Measurements from ENCODE around the gene ENPP7. TPM values are rescaled to one million over a fixed set of nuclear protein-coding genes. Genes with fewer than 3 reads are reported as not detected.
"Not testable (repeated sequence)": the region's sequence is repeated elsewhere in the genome, so short reads cannot be mapped to it uniquely, and the experiment has no call there.

ENPP7 gene
- total RNA-seq, 1 experiment from 2014 or later, result not detected

DNA sequence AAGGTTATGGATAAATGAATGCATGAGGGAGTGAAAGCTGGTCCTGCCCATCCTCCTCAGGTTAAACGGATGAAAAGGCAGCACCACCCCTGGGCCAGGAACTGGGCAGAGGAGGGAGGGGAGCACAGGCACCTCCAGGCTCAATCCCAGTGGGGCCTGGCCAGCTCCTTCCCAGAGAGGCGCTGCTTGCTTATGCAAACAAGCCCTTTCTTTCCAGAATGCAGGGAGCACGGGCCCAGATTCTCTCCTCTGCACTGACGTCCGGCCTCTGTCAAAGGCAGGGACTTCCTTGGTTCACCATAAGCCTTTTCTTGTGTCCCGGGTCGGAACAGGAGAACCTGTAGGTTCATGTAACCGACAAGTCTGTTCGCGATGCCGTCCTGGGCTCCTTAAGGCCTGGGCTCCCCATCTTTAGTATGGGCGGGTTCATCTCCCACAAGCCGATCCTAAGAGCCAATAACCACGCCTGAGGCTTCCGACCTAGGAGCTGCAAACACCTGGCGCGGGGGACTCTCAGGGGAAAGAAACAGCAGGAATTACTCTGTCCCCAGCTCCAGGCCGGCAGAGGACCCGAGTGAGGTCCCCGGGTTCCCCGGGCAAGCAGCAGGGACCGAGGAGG lies 16.3 kb downstream of the ENPP7 start:
- Histone ChIP-seq H3K4me3 (no peak overlapping the region), H3K36me3 (no peaks in the 10 kb centered on the region), H3K9me3 (replicated peaks) (no peaks in the 10 kb centered on the region), H3K27me3 (peaks cover 31% of the 10 kb centered on the region), H3K27ac (no peak overlapping the region), H3K4me1 (no peaks in the 10 kb centered on the region)
- no peak for DNase-seq

GRCh38 chr17:79747508-79748294 lies 17.0 kb downstream of the ENPP7 start:
- Histone ChIP-seq H3K36me3 (no peaks in the 10 kb centered on the region), H3K4me3 (no peak overlapping the region), H3K9me3 (replicated peaks) (no peaks in the 10 kb centered on the region), H3K27me3 (peaks cover 31% of the 10 kb centered on the region), H3K4me1 (no peaks in the 10 kb centered on the region), H3K27ac (no peak overlapping the region)
- DNase-seq, result no peak

DNA sequence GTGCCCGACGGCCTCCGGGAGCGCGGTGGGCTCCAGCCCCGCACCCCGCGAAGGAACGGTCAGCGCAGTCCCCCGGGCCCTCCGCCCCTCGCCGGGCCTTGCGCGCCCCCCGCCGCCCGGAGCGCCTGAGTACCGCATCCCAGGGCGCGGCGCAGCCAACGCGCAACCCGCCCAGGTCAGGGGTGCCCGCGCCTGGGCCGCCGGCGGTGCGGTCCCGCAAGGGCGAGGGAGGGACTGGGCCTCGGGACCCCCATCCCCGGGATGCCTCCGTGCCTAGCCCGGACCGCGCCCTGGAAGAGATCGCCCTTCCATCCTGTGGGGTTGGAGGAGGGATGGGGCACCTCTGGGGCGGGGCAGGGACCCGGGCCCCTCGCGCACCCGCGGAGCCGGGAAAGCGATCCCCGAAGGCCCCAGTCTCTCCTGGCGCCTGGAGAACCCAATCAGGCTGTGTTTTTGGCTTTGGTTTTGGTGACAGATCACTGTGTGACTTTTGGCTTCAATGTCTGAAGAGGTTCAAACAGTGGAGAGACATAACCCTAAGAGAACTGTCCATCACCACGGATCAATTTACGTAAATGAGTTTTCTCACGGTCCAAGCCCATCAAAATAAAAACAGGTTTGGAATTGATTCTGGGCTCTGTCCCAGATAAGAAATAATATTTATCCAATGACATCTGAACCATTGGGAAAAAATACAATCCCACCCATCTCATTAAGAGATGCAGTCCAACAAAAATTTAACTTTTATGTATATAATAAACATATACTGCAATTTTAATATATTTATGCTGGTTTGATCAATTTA lies 17.8 kb downstream of the ENPP7 start:
- DNase-seq, result no peak
- no peaks in the 10 kb centered on the region for H3K36me3 ChIP-seq
- no peaks in the 10 kb centered on the region for H3K9me3 ChIP-seq (replicated peaks)
- no peaks in the 10 kb centered on the region for H3K4me1 ChIP-seq
- no peak overlapping the region for H3K27ac ChIP-seq
- H3K27me3 ChIP-seq, result peaks cover 31% of the 10 kb centered on the region
- no peak overlapping the region for H3K4me3 ChIP-seq

DNA sequence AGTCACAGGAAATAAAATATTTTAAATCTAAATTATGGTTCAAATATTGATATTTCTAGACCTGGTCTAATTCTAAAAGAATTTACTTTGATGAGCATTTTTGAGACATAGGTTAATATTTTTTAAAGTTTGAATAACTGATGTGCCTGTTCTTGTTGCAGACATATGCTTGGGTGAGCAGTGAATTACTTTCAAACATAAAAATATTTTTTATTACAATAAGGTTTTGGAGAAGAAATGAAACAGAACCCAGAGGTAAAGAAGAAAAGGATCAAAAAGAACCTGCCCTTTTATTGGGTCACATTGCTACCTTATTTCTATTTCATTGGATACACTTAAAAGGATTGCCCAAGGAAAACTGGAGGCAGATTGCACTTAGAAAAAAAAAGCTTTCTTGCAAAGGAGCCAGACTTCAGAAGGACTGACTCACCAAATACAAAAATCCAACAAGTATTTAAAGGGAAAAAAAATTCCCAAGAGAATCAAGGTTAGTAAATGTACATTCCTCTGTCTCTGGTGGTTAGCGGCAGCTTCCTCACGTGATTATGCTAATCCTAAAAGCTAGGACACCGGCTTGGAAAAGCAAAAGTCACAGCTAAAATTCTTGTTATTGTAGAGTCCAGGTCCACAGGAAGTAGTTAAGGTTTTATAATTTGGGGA lies 18.5 kb downstream of the ENPP7 start:
- Histone ChIP-seq H3K4me1 (no peaks in the 10 kb centered on the region), H3K27me3 (peaks cover 28% of the 10 kb centered on the region), H3K9me3 (replicated peaks) (no peaks in the 10 kb centered on the region), H3K27ac (no peak overlapping the region), H3K4me3 (no peak overlapping the region), H3K36me3 (no peaks in the 10 kb centered on the region)
- DNase-seq, result no peak

DNA sequence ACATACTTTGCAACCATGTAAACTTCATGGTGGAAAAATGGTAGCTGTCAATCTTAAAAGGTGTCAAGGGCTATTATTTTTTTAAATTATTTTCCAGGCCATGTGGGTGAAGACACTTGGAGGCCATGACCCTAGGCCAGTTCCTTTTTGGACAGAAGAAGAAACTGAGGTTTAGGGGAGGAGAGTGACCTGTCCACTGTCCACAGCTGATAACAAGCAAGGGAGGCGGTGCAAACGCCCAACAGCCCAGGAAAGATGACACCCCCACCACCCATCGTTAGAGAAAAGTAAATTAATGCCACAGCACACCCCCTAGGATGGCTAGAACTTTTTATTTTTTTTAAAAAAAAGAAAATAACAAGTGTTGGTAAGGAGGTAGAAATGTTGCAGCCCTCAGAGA lies 19.2 kb downstream of the ENPP7 start:
- no peaks in the 10 kb centered on the region for H3K9me3 ChIP-seq (replicated peaks)
- no peak for DNase-seq
- H3K27ac ChIP-seq, result no peak overlapping the region
- no peak overlapping the region for H3K4me3 ChIP-seq
- H3K36me3 ChIP-seq, result no peaks in the 10 kb centered on the region
- H3K27me3 ChIP-seq, result peaks cover 27% of the 10 kb centered on the region
- H3K4me1 ChIP-seq, result no peaks in the 10 kb centered on the region

GRCh38 chr17:79750650-79751545 lies 20.2 kb downstream of the ENPP7 start:
- peaks cover 18% of the 10 kb centered on the region for H3K27me3 ChIP-seq
- no peaks in the 10 kb centered on the region for H3K4me1 ChIP-seq
- H3K36me3 ChIP-seq, result no peaks in the 10 kb centered on the region
- no peaks in the 10 kb centered on the region for H3K9me3 ChIP-seq (replicated peaks)
- no peak overlapping the region for H3K4me3 ChIP-seq
- H3K27ac ChIP-seq, result no peak overlapping the region
- no peak for DNase-seq

GRCh38 chr17:79752175-79752574 lies 21.4 kb downstream of the ENPP7 start:
- no peak overlapping the region for H3K27ac ChIP-seq
- peaks cover 10% of the 10 kb centered on the region for H3K27me3 ChIP-seq
- no peaks in the 10 kb centered on the region for H3K4me1 ChIP-seq
- no peak overlapping the region for H3K4me3 ChIP-seq
- no peak for DNase-seq
- no peaks in the 10 kb centered on the region for H3K36me3 ChIP-seq
- no peaks in the 10 kb centered on the region for H3K9me3 ChIP-seq (replicated peaks)

DNA sequence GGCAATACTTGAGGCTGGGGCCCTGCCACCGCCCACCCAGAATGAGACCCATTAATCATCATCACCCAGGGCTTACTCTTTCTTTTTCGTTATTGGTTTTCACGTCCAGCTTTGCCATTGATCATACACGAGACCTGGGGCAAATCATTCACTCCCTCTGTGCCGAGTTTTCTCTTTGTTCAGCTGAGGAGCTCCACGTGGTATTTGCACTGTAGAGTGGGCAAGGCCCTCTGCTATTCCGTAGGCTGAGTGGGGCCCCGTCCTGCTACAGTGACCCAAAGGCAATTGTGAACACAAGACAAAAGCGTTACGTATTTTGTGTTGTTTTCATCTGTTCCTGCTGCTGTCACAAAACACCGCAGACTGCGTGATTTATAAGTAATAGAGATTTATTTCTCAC lies 23.6 kb downstream of the ENPP7 start:
- H3K36me3 ChIP-seq, result no peaks in the 10 kb centered on the region
- H3K4me1 ChIP-seq, result no peaks in the 10 kb centered on the region
- H3K27ac ChIP-seq, result no peak overlapping the region
- H3K27me3 ChIP-seq, result peaks cover 8% of the 10 kb centered on the region; the same call in 1 of the 2 replicates
- no peak overlapping the region for H3K4me3 ChIP-seq
- DNase-seq, result no peak
- H3K9me3 ChIP-seq (replicated peaks), result no peaks in the 10 kb centered on the region

- H3K27me3 ChIP-seq; H3K36me3 ChIP-seq; DNase-seq; H3K4me1 ChIP-seq; H3K4me3 ChIP-seq; H3K9me3 ChIP-seq (replicated peaks); H3K27ac ChIP-seq: not testable (repeated sequence)
These were observed 24.2 kb downstream of the ENPP7 start for GRCh38 chr17:79754903-79755302.

DNA sequence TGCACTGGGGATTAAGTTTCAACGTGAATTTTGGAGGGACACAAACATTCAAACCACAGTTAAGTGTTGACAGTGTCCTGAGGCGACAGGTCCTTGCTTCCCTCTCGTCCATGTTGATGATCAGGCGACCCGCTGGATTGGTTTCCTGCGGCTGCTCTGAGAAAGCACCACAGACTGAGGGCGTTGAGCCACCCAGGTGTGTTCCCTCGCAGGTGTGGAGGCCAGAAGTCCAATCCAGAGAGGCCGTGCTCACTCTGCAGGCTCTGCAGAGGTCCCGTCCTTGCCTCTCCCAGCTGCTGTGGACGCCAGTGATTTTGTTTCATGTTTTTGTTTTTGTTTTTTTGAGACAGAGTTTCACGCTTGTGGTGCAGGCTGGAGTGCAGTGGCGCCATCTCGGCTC lies 24.8 kb downstream of the ENPP7 start:
- Histone ChIP-seq H3K27me3 (peaks cover 5% of the 10 kb centered on the region; the same call in 1 of the 2 replicates), H3K4me3 (no peak overlapping the region), H3K9me3 (replicated peaks) (no peaks in the 10 kb centered on the region), H3K4me1 (peaks cover 9% of the 10 kb centered on the region), H3K27ac (no peak overlapping the region), H3K36me3 (no peaks in the 10 kb centered on the region)
- no peak for DNase-seq

- Histone ChIP-seq H3K27ac (no peak overlapping the region), H3K9me3 (replicated peaks) (no peaks in the 10 kb centered on the region), H3K4me3 (no peak overlapping the region), H3K27me3 (peaks cover 5% of the 10 kb centered on the region; the same call in 1 of the 2 replicates), H3K4me1 (peaks cover 9% of the 10 kb centered on the region), H3K36me3 (no peaks in the 10 kb centered on the region)
- no peak for DNase-seq
These were observed 26.5 kb downstream of the ENPP7 start for GRCh38 chr17:79757140-79757745.

DNA sequence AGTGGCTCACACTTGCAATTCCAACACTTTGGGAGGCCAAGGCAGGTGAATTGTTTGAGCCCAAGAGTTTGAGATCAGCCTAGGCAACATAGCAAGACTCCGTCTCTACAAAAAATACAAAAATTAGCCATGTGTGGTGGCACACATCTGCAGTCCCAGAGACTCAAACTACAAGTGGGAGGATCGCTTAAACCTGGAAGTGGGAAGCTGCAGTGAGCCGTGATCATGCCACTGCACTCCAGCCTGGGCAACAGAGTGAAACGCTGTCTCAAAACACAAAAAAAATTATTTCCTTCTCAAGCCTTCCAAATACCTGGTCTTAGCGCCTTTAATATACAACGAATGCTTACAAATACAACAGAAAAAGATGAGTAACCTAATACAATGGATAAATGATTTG lies 27.5 kb downstream of the ENPP7 start:
- Histone ChIP-seq H3K27ac (no peak overlapping the region), H3K9me3 (replicated peaks) (no peaks in the 10 kb centered on the region), H3K4me3 (no peak overlapping the region), H3K27me3 (peaks cover 13% of the 10 kb centered on the region), H3K4me1 (peaks cover 9% of the 10 kb centered on the region), H3K36me3 (no peaks in the 10 kb centered on the region)
- DNase-seq, result no peak

DNA sequence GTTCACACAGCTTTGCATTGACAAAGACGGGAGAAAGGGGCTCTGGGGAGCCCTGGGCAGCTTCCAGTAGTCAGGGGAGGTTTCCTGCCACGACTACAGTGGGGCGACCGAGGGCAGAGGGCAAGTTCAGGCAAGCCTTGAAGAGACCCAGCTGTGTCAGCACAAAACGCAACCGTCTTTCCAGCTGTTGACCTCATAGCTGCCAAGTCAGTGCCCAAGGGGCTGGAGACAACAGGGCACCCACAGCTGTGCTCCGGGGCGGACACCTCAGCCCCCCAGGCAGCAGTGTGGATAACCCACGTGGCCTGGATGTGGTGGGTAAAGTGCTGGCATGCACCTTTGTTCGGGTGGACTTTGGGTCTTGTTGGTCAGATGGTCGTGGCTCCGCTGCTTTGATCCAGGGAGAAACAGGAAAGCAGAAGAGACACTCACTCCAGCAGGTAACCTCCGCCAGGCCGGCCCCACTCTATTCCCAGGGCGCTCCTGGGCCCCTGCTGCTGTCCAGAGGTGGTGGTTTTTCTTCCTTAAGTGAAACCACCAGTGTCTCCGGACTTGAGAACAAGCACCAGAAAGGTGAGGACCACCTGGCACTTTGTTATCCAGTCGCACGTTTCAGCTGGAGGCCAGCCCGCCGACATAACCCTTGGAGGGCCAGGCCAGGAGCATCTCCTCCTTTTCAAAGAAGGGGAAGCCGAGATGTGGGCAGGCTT lies 29.6 kb downstream of the ENPP7 start:
- Histone ChIP-seq H3K27ac (no peak overlapping the region), H3K36me3 (no peaks in the 10 kb centered on the region)

More for the DNA sequence above, 29.6 kb downstream of the ENPP7 start:
- H3K4me3 ChIP-seq, result no peak overlapping the region
- peak; percentile 58 to 61 for DNase-seq
- H3K27me3 ChIP-seq, result peaks cover 19% of the 10 kb centered on the region
- peaks cover 9% of the 10 kb centered on the region for H3K4me1 ChIP-seq
- no peaks in the 10 kb centered on the region for H3K9me3 ChIP-seq (replicated peaks)
